Measurements from ENCODE around the gene OSBP2.

OSBP2 gene

GRCh38 chr22:30887453-30887852, 192.8 kb downstream of the OSBP2 start:
- Histone ChIP-seq H3K36me3 (ENCODE audit: control insufficient read depth, insufficient read depth, low read length) (no peaks in the 10 kb centered on the region), H4K5ac (ENCODE audit: low read length) (no peak overlapping the region), H3K27ac (ENCODE audit: low read depth, low read length) (no peak overlapping the region), H3K56ac (ENCODE audit: low read length) (no peak overlapping the region), H3K79me2 (ENCODE audit: control insufficient read depth, insufficient read depth, low read length) (no peaks in the 10 kb centered on the region), H2BK5ac (ENCODE audit: low read length) (no peak overlapping the region), H3K79me1 (ENCODE audit: low read length) (no peaks in the 10 kb centered on the region), H2BK120ac (ENCODE audit: low read depth, low read length) (no peak overlapping the region), H2AK5ac (ENCODE audit: low read length) (no peak overlapping the region), H4K8ac (ENCODE audit: low read depth, low read length) (no peak overlapping the region), H2BK15ac (replicated peaks; ENCODE audit: low read depth) (no peak overlapping the region), H3K9ac (ENCODE audit: low read length) (no peak overlapping the region), H3K23ac (ENCODE audit: low read length) (no peak overlapping the region), H3K18ac (ENCODE audit: low read length) (no peak overlapping the region), H3K4me3 (ENCODE audit: low read length) (no peak overlapping the region), H3K4me1 (ENCODE audit: control insufficient read depth, low read depth, low read length) (no peaks in the 10 kb centered on the region), H3K4me2 (ENCODE audit: low read length) (no peak overlapping the region), H3K27me3 (ENCODE audit: insufficient read depth, low read length, poor library complexity) (no peaks in the 10 kb centered on the region), H3K4ac (ENCODE audit: low read depth, low read length) (no peak overlapping the region)
- no peak for DNase-seq
- WGBS (ENCODE audit: extremely low coverage, insufficient coverage, low lambda C conversion rate), result no CpG with 5 or more reads among the region's 11 CpGs

DNA sequence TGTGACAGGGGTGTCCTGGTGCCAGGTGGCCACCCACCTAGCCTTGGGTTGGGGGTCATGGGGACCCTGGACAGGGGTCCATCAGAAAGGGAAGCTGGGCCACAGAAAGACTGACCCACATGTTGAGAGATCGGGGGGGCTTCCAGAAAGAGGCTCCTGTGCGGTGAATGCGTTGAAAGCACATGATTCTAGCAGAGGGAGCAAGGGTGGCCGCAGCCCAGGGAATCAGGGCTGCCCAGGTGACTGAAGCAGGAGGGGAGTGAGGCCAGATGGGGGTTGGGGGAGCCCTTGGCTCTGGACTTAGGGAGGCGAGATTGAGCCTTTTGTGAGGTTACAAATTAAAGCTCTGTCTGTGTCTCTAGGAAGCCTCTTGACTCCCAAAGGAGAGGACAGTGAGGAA, 193.2 kb downstream of the OSBP2 start:
- Histone ChIP-seq H4K5ac (ENCODE audit: low read length) (no peak overlapping the region), H3K79me1 (ENCODE audit: low read length) (no peaks in the 10 kb centered on the region), H3K4me1 (ENCODE audit: control insufficient read depth, low read depth, low read length) (no peaks in the 10 kb centered on the region), H2BK120ac (ENCODE audit: low read depth, low read length) (no peak overlapping the region), H3K56ac (ENCODE audit: low read length) (no peak overlapping the region), H3K9ac (ENCODE audit: low read length) (no peak overlapping the region), H3K4me2 (ENCODE audit: low read length) (no peak overlapping the region), H3K18ac (ENCODE audit: low read length) (no peak overlapping the region), H3K23ac (ENCODE audit: low read length) (no peak overlapping the region), H3K4me3 (ENCODE audit: low read length) (no peak overlapping the region), H2BK5ac (ENCODE audit: low read length) (no peak overlapping the region), H3K4ac (ENCODE audit: low read depth, low read length) (no peak overlapping the region), H4K8ac (ENCODE audit: low read depth, low read length) (no peak overlapping the region), H2AK5ac (ENCODE audit: low read length) (no peak overlapping the region), H3K79me2 (ENCODE audit: control insufficient read depth, insufficient read depth, low read length) (no peaks in the 10 kb centered on the region), H3K36me3 (ENCODE audit: control insufficient read depth, insufficient read depth, low read length) (no peaks in the 10 kb centered on the region), H2BK15ac (replicated peaks; ENCODE audit: low read depth) (no peak overlapping the region), H3K27me3 (ENCODE audit: insufficient read depth, low read length, poor library complexity) (no peaks in the 10 kb centered on the region), H3K27ac (ENCODE audit: low read depth, low read length) (no peak overlapping the region)
- DNase-seq, result no peak
- WGBS (ENCODE audit: extremely low coverage, insufficient coverage, low lambda C conversion rate), result no CpG with 5 or more reads among the region's 5 CpGs

GRCh38 chr22:30889268-30889995, 194.8 kb downstream of the OSBP2 start:
- Histone ChIP-seq H4K5ac (ENCODE audit: low read length) (no peak overlapping the region), H2AK5ac (ENCODE audit: low read length) (no peak overlapping the region)

GRCh38 chr22:30889996-30890480, 195.4 kb downstream of the OSBP2 start:
- Histone ChIP-seq H3K79me2 (ENCODE audit: control insufficient read depth, insufficient read depth, low read length) (no peaks in the 10 kb centered on the region), H4K5ac (ENCODE audit: low read length) (no peak overlapping the region), H3K4me2 (ENCODE audit: low read length) (no peak overlapping the region), H2AK5ac (ENCODE audit: low read length) (no peak overlapping the region), H2BK5ac (ENCODE audit: low read length) (no peak overlapping the region), H3K56ac (ENCODE audit: low read length) (no peak overlapping the region), H3K23ac (ENCODE audit: low read length) (no peak overlapping the region), H2BK15ac (replicated peaks; ENCODE audit: low read depth) (no peak overlapping the region), H3K18ac (ENCODE audit: low read length) (no peak overlapping the region), H4K8ac (ENCODE audit: low read depth, low read length) (no peak overlapping the region), H3K4me1 (ENCODE audit: control insufficient read depth, low read depth, low read length) (no peaks in the 10 kb centered on the region), H3K9ac (ENCODE audit: low read length) (no peak overlapping the region), H3K36me3 (ENCODE audit: control insufficient read depth, insufficient read depth, low read length) (no peaks in the 10 kb centered on the region), H3K4ac (ENCODE audit: low read depth, low read length) (no peak overlapping the region), H3K4me3 (ENCODE audit: low read length) (no peak overlapping the region), H2BK120ac (ENCODE audit: low read depth, low read length) (no peak overlapping the region), H3K27ac (ENCODE audit: low read depth, low read length) (no peak overlapping the region), H3K79me1 (ENCODE audit: low read length) (no peaks in the 10 kb centered on the region), H3K27me3 (ENCODE audit: insufficient read depth, low read length, poor library complexity) (no peaks in the 10 kb centered on the region)
- no CpG with 5 or more reads among the region's 9 CpGs for WGBS (ENCODE audit: extremely low coverage, insufficient coverage, low lambda C conversion rate)
- DNase-seq, result no peak

More at GRCh38 chr22:30889268-30889995, 194.8 kb downstream of the OSBP2 start:
- Histone ChIP-seq H3K27me3 (ENCODE audit: insufficient read depth, low read length, poor library complexity) (no peaks in the 10 kb centered on the region), H3K4me3 (ENCODE audit: low read length) (no peak overlapping the region), H2BK15ac (replicated peaks; ENCODE audit: low read depth) (no peak overlapping the region), H2BK5ac (ENCODE audit: low read length) (no peak overlapping the region), H3K4ac (ENCODE audit: low read depth, low read length) (no peak overlapping the region), H3K79me1 (ENCODE audit: low read length) (no peaks in the 10 kb centered on the region), H3K79me2 (ENCODE audit: control insufficient read depth, insufficient read depth, low read length) (no peaks in the 10 kb centered on the region), H3K4me1 (ENCODE audit: control insufficient read depth, low read depth, low read length) (no peaks in the 10 kb centered on the region), H4K8ac (ENCODE audit: low read depth, low read length) (no peak overlapping the region), H3K4me2 (ENCODE audit: low read length) (no peak overlapping the region), H3K56ac (ENCODE audit: low read length) (no peak overlapping the region), H3K18ac (ENCODE audit: low read length) (no peak overlapping the region), H3K23ac (ENCODE audit: low read length) (no peak overlapping the region), H3K9ac (ENCODE audit: low read length) (no peak overlapping the region), H3K27ac (ENCODE audit: low read depth, low read length) (no peak overlapping the region), H3K36me3 (ENCODE audit: control insufficient read depth, insufficient read depth, low read length) (no peaks in the 10 kb centered on the region), H2BK120ac (ENCODE audit: low read depth, low read length) (no peak overlapping the region)
- no peak for DNase-seq
- whole genome bisulfite sequencing (ENCODE audit: extremely low coverage, insufficient coverage, low lambda C conversion rate), result no CpG with 5 or more reads among the region's 17 CpGs

GRCh38 chr22:30890686-30891442, 196.2 kb downstream of the OSBP2 start:
- WGBS (ENCODE audit: extremely low coverage, insufficient coverage, low lambda C conversion rate), result no CpG with 5 or more reads among the region's 17 CpGs
- DNase-seq, result peak; percentile 57

More at GRCh38 chr22:30890686-30891442, 196.2 kb downstream of the OSBP2 start:
- no peak overlapping the region for H2BK120ac ChIP-seq (ENCODE audit: low read depth, low read length)
- no peaks in the 10 kb centered on the region for H3K36me3 ChIP-seq (ENCODE audit: control insufficient read depth, insufficient read depth, low read length)
- H3K18ac ChIP-seq (ENCODE audit: low read length), result no peak overlapping the region
- no peak overlapping the region for H3K9ac ChIP-seq (ENCODE audit: low read length)
- no peak overlapping the region for H3K27ac ChIP-seq (ENCODE audit: low read depth, low read length)
- H3K56ac ChIP-seq (ENCODE audit: low read length), result no peak overlapping the region
- no peak overlapping the region for H3K4me2 ChIP-seq (ENCODE audit: low read length)
- no peaks in the 10 kb centered on the region for H3K79me1 ChIP-seq (ENCODE audit: low read length)
- H4K8ac ChIP-seq (ENCODE audit: low read depth, low read length), result no peak overlapping the region
- no peak overlapping the region for H2BK5ac ChIP-seq (ENCODE audit: low read length)
- H2AK5ac ChIP-seq (ENCODE audit: low read length), result no peak overlapping the region
- H3K79me2 ChIP-seq (ENCODE audit: control insufficient read depth, insufficient read depth, low read length), result no peaks in the 10 kb centered on the region
- no peak overlapping the region for H3K4ac ChIP-seq (ENCODE audit: low read depth, low read length)
- no peaks in the 10 kb centered on the region for H3K27me3 ChIP-seq (ENCODE audit: insufficient read depth, low read length, poor library complexity)
- H2BK15ac ChIP-seq (replicated peaks; ENCODE audit: low read depth), result no peak overlapping the region
- H4K5ac ChIP-seq (ENCODE audit: low read length), result no peak overlapping the region
- no peak overlapping the region for H3K4me3 ChIP-seq (ENCODE audit: low read length)
- H3K4me1 ChIP-seq (ENCODE audit: control insufficient read depth, low read depth, low read length), result no peaks in the 10 kb centered on the region
- H3K23ac ChIP-seq (ENCODE audit: low read length), result no peak overlapping the region

All from mesendoderm (in vitro differentiated cells).